B cell (primary cell): ENCODE results near the gene ADAM12.

ENCODE experiments used
- CTCF ChIP-seq: fragments of 200-600 bp; IDR thresholded peaks from one replicate; pipeline ENCODE4 v1.8.0; 2022; ENCODE audit warnings: antibody characterized with exemption, mild to moderate bottlenecking
- EZH2 ChIP-seq: IDR thresholded peaks from 2 replicates; pipeline ENCODE4 v1.6.1; 2012; ENCODE audit warnings: borderline replicate concordance, low read depth, mild to moderate bottlenecking, moderate library complexity, low read length; ENCODE audit not compliant: insufficient read depth, poor library complexity, severe bottlenecking

- no peak for TF ChIP-seq CTCF
- TF ChIP-seq EZH2: no peak
Measured at GRCh38 chr10:126380352-126381076, 7.8 kb downstream of the ADAM12 start.
